ENCODE measurements around the gene MAFG.
A peak's percentile ranks its signal among the peaks of the same experiment; 100 is the strongest.
"Not testable (repeated sequence)": the region's sequence is repeated elsewhere in the genome, so short reads cannot be mapped to it uniquely, and the experiment has no call there.

Gene MAFG

DNA sequence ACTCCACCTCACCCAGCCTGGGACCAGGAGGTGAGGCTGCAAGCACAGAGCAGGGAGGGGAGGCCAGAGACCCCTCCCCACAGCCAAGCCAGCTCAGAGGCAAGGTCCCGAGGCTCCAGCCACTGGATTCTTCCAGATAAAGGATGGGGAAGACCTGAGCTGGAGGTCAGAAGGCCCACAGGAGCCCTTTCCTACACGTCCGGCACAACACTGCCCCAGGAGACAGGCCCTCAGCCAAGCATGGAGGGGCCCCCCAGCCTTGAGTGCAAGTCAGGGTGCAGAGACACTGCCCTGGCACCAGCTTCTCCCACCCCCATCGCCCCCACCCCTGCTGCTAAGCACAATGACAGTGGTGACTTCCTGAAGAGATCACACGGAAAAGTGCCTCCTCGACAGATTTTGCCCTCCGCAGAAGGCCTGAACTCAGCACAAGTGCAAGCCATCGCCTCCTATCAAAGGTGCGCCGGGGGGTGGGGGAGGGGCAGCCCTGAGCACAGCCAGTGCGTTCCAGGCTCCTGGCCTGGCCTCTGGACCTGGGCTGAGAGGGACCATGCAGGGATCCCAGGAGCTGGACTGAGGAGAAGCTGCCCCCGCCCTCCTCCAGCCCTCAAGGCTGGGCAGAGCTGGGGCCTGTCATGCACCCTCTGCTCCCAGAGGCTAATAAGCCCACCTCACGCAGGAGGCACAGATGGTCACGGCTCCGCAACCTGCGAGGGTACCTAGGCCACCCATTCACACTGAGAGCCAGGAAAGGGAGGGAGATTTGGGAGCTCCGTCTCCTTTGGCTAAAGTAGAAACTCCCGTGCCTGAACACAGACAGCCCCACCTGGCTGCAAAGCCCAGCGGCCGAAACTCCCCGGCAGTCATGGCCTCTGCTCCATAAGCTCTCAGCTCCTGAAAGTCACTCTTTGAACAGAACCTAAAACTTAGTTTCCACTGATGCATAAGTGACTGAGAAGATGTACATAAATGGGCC lies 2.7 kb downstream of the MAFG start:
- DNase-seq: no peak

DNA sequence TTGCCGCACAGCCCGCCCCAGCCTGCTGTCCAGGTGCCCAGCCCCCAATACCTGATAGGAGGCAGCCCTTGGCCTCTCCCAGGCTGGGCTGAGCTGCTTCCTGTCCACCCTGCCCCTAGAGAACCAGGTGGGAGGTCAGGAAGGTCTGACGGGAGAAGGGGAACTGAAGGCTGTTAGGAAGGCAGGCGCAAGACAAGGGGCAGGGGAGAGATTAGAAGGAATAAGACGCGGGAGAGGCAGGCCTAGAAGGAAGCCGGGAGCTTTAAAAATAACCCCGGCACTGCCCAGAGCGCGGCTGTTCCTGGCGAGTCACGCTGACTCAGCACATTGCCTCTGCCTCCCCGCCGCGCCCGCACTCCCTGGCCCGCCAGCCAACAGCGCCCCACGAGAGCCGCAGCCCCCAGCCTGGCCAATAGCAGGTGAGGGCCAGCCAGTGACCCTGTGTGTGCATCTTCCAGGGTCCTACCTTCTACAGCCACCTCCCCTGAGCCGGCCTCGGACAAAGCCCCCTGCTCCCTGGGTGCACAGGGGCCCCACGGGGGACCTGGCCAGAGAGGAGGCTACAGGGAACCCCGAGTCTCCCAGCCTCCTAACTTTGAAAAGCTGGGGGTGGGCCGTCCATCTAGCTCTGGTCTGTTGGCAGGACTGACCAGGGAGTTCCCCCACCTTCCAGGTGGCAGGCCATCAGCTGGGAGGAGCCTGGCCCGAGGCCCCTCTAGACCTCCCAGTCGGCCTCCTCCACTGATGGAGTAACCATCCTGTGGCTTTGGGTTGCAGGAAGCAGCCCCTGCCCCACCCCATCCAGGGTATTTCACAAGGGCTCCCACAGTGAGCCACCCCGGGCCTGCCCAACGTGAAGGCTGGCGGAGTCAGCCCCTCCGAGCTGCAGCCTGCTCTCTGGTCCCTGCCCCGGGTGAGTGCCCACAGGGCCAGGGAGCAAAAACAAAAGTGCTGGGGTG lies 4.0 kb downstream of the MAFG start:
- peak in 27 of 56 donors; percentile 5 to 65 (median 31) for DNase-seq

DNA sequence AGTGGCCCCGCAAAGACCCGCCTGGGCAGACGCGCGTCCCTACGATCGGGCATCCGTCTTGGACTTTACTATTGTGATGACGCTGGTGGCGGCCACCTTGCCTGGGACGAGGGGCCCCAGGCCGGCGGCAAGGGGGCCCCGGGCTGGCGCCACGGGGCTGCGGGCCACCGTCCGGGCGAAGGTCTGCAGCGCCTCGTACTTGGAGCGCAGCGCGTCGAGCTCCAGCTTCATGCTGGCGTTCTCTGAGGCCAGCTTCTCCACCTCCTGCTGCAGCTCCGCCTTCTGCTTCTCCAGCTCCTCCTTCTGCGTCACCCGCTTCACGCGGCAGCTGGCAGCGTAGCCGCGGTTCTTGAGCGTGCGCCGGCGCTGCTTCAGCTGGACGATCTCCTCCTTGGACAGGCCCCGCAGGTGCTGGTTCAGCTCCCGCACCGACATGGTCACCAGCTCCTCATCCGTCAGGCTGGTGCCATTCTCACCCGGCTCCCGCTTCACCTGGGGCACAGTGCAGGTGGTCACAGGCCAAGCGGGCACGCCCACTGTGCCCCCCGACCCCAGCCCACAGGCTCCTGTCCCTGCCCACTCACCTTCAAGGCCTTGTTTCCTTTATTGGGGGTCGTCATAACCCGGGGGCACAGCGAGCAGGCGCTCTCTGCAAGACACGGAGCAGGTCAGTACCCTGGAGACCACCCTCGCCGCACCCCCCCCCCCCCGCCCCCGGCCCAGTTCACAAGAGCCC lies 4.8 kb downstream of the MAFG start:
- no peak for DNase-seq

DNA sequence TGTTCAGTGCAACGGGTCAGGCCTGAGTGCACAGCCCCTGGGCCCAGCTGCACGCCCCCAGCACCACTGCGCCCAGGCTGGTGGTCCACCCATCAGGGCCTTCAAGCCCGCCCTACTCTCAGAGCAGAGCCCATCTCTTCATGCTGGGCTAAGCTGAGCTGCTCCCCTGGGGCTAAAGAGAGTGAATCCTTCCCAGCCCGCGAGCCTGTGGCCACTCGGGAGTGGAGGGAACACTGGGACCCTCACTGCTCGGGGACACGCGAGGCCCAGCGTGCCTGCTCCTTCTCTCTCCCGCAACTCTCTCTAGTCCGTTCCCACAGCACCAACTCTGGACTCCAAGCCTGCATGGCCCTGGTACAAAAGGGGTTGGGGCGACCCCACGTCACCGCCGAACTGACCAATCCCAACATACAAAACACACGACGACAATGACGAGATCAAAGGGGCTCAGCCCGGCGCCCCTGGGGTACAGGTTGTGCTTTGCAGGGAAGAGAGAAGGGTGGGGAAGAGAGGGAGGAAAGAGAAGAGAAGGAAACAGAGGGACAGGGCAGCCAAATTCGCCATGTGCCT lies 5.5 kb downstream of the MAFG start:
- DNase-seq: no peak

DNA sequence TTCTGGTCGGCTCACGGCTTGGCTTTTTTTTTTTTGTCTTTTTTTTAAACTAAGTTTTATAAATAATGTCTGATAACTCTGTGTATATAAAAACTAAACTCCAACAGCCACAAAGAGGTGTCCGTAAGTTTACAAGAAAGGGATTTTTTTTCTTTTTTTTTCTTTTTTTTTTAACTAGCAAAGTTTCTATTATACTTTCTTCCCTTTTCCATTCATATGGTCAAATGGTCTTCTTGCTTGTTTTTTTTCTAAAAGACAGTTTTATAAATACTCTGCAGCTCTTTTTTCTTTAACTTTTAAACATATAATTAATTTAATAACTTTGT lies 6.0 kb downstream of the MAFG start:
- no peak for DNase-seq

DNA sequence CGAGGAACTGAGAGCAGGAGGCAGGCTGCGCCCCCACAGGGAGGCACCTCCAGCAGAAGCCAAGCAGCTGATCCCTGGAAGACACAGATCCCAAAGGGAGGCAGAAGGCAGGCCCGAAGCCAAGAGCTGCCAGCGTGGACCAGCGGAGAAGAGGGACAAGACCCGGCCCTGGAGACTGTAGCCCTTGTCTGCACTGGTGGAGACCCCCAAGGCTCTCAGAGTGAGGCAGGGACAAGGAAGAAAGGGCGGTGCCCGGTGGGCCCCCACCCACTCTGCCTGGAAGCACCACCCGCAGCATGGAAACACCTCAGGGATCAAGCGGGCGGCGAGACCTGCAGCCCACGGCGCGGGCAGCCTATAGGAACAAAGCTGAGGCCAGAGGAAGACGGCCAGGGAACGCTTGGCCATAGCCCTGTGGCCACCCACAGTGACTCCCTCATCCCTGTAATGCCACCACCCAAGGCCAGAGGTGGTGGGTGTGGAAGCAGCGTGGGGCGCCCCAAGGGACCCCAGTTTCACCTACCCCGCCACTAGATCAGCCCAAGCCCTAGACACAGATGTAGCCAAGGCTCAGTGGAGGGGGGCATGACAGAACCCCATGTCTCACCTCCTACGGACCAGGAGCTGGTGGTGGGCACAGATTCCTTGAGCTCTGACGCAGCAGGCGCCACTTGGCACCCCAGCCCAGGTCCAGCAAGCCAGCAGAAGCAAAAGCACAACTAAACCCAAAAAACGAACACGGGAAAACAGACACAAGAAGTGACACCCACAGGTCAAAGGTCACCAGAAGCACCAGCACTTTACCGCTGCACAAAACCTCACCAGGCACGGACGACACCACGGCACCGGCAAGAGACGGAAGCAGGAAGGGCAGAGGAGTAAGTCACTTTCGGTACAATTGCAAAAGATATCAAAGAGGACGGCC lies 6.7 kb downstream of the MAFG start:
- peak in 3 of 56 donors; percentile 17 to 35 (median 24) for DNase-seq

DNA sequence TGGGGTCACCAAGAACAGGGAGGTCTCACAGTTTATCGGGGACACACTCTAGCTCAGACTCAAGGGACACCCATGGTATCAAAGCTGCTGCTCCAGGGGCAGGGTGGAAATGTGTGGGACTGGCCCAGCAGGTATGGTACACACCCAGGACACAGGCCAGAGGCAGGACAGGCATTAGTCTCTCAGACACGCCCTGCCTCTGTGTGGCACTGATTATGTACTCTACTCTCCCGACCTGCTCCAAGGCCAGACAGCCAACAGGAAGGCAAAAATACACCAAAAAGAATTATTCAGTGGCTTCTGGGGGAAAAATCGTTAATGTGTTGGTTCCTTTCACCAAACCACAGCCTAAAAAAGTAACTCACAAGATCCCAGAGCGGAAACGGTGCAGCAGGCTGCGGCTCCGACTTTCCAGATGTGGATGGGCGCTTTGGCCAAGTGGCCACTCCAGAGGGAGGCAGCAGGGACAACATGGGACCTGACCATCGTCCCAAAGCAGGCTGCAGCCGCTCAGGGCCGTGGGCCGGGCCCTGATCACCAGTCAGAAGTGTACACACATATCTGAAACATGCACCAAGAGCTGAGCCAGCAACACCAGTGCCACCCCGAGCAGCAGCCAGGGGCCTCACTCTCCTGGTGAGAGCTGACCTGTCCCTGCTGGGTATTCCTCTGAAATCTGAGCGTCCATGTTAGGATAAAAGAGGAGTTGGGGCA lies 8.5 kb downstream of the MAFG start:
- no peak for DNase-seq

DNA sequence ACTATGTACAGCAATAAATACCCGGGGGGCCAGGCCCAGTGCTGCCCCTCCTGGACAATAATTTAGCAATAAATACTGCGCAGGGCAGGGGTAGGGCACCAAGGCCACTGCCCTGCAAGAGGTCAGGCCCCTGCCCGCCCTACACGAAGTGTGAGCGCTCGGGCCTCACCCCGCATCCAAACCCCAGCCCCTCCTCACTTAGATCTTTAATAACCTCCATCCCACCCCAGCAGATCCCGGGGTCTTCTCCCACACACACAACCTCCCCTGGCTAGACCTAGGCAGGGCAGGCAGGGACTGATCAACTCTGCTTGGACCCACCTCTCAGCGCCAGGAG lies 9.2 kb downstream of the MAFG start:
- not testable (repeated sequence) for DNase-seq

DNA sequence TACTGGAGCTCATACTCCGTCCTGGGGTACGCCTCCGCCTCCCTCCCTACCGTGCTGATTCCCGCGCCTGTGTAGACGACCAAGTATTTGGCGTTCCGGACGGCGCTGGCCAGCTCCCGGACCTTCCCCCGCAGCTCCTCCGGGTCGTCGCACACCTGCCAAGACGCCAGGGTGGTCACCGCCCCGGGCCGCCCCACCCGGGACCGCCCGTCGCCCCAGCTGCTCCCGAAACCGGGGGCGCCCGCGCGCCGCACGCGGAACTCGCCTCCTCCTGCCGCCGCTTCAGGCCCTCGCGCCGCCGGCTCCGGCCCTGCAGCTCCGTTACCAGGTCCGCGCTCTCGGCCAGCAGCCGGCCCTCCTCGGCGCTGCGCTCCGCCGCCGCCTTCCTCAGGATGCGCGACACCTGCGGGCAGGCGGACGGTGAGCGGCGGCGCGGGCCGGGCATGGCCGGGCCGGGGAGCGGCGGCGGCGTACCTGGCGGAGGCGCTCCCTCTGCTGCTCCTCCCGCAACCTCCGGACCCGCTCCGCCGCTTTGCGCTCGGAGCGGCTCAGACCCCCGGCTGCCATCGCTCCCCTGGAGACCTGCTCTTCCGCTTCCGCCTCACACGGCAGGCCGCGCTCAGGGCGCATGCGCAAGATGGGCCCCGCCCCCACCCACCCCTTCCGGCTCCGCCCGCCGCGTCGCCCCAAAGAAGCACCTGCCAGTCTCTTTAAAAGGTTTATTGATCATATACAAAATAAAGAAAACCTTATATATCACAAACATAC lies 9.8 kb downstream of the MAFG start, which contains the start of gene SIRT7:
TSS of gene SIRT7 (minus strand) at position 612 of the 768 bp plus-strand sequence. CDS start at position 567, 45 bp downstream.
- DNase-seq: peak in 53 of 56 donors; percentile 22 to 91 (median 76)

DNA sequence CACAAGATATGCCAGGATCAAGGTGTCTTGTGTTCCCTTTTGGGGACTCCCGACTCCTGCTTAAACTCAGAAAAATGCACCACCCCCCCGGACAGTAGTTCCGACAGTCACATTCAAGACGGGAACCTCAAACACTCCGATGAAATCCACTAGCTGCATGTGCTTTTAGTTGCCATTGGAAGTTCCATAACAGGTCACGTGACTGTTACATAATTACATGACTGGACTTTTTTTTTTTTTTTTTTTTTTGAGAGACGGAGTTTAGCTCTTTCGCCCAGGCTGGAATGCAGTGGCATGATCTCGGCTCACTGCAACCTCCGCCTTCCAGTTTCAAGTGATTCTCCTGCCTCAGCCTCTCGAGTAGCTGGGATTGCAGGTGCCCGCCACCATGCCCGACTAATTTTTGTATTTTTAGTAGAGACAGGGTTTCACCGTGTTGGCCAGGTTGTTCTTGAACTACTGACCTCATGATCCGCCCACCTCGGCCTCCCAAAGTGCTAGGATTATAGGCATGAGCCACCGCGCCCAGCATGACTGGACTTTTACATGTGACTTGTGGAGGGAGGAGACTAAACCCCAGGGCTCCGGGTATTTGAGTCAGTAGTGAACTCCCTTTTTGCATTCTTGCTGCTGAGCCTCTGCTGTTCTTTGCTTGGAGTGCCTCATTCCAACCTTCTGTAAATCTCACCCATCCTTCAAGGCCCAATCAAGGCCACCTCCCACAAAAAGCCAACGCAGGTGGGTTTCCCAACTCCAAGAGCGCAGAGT lies 11.1 kb downstream of the MAFG start:
- DNase-seq: no peak

DNA sequence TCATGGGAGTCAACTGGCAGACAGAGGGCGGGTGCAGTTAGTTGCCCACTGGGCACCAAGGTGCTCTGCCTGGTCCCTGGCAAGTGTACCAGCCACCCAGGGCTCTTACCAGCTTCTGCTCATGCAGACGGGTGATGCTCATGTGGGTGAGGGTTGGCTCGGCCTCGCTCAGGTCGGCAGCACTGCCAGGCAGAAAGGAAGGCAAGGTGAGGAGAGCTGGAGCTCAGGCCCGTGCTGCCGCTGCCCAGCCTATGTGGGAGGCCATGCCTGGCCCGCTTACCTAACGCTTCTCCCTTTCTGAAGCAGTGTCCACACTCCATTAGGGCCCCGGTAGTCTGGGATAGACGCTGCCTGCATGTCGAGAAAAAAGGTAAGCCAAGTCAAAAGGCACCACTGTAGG lies 12.2 kb downstream of the MAFG start:
- no peak for DNase-seq

DNA sequence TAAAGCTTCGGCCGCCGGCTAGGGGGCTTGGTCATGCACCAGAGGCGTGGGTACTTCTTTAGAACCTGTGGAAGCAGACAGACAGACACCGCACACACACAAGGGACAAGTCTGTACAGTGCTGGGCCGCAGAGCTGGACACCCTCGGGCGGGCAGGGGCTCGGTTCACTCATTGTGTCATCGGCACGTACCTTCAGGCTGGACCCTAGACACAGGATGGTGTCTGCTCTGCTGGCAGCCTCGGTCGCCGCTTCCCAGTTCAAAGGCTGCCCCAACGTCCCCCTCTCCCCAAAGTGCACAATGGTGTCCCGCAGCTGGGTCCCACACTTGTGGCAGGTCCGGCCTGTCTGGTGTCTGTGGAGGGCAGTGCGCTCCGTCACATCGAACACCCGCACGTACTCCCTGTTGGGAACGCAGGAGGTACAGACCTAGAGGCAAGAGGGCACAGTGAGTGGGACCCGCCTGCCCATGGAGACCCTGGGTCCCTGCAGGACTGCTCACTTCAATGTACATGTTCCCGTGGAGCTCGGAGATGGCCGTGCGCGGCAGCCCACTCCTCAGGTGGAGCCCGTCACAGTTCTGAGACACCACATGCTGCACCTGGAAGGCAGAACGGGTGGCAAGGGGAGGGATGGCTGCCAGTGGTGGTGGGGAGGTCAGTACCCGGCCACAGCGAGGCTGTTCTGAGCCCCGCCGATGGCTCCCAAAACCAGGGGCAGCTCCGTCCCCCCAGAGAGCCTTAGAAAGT lies 13.3 kb downstream of the MAFG start:
- no peak for DNase-seq

DNA sequence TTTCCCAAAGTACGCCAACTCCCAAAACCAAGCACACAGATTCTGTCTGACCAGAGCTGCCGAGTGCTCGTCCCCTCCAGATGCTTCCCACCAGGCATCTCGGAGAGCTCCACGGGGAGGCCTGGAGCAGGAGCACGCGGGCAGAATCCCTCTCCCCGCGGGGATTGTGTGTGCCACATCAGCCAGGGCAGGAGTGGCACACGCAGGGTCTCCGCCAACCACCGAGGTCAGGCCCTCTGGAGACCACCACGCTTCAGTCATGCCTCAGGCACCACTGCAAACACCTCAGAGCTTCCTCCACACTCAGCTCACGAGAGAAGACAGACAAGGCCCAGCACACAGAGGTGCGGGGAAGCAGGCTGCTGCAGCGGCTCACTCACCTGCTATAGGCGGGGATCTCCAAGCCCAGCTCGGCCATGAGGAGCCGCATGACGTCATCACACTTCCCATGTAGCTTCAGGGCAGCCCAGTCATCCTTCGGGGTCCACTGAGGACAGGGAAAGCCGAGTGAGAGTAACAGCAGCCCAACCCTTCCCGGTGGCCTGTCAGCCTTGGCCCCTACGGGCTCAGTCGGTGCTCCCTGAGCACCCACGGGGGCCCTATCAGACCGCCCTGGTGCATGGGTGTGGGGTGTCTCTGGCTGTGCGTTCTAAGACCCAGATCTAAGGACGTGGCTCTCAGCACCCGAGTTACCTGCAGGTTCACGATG lies 14.0 kb downstream of the MAFG start:
- DNase-seq: no peak

DNA sequence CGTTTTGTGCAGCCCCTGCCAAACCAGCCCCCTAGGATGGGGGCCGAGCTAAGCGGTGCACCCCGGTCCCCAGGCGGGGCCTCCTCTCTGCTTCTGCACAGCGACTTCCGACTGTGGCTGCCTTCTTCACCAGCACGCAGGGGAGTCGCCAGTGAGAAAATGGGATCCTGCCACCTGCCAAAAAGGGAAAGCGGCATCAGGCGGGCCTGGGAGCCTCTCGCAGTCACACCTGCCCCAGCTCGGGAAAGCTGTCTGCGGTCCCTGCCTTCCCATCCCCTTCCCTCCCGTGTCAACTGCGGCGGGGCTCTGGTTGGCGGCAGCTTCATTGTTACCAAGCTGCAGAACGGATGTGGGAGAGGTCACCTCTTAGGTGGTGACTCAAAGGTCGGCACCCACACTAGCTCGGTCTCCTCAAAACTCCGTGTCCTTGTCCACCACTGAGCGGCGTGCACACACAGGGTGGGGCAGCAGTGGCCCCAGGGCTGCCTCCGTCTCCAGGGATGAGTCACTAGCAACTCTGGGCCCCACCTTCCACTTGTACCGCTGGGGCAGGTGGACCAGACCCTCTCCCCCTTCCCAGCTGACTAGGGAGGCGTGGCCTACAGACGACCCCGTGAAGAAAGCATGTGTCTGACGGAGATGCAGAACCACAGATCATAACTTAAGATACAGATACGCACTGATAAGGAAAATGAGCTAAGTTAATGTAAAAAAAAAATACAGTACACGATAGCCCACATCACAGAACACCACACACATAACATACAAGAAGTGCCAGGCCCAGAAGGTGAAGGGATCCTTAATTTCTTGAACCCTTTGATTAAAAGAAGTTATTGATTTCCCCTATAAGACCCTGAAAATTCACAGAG lies 14.9 kb downstream of the MAFG start:
- no peak for DNase-seq

DNA sequence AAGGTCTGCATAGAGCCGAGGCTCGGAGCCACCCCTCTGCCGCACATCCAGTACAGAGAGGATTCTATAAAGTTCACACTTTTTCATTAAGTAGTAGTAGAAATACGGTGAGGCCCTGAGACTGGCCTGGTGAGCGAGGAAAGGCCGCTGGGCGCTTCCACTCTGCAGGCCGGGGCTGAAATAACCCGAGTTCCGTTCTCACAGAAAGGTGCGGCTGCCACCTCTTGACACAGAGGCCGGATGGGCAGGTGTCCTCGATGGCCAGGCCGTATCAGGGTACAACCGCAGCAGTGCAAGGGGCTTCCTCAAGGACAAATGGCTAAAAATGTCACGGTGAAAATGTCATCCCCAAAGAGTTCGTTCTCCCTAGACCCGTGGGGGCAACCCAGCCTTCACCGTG lies 15.6 kb downstream of the MAFG start:
- no peak for DNase-seq

Data from nucleus accumbens (tissue), 56 donors.